SK-N-SH (cell line): ENCODE results near the gene MTHFD1L. TPM values are rescaled to one million over a fixed set of nuclear protein-coding genes. Genes with fewer than 3 reads are reported as not detected.

Source experiments
- CTCF ChIA-PET: fragments of 300-600, 350-600 bp; formaldehyde crosslinking; extraction: SDS; loops from one replicate; lab custom pipeline; 2021; lab: Yijun Ruan, JAX
- POLR2A ChIA-PET: fragments of 350-600 bp; sonication (Branson Sonifier 250); formaldehyde crosslinking; extraction: SDS; loops from one replicate; lab custom pipeline; 2020; ENCODE audit warnings: antibody characterized with exemption, inconsistent platforms; lab: Yijun Ruan, JAX
- DNase-seq: peaks from one replicate; pipeline ENCODE4 v3.0.0; 2012
- H2AFZ ChIP-seq: fragments of 200-600 bp; sonication (generic); 2 replicates; pipeline ENCODE4 v1.8.1; 2016; ENCODE audit warnings: antibody characterized with exemption, mild to moderate bottlenecking, low read depth
- H3F3A ChIP-seq: fragments of 200-600 bp; sonication (generic); replicated peaks from 2 replicates; pipeline ENCODE3; 2016; ENCODE audit warnings: antibody characterized with exemption, mild to moderate bottlenecking; ENCODE audit not compliant: insufficient read depth
- H3K27ac ChIP-seq, 2 experiments: fragments of 200-500 bp in 1 of 2; fragments of 200-600 bp in 1 of 2; sonication (Bioruptor generic) in 1 of 2; sonication (generic), shearing (Covaris generic) in 1 of 2; 2 replicates each; pipeline versions ENCODE4 v1.5.1 to v1.6.1; 2014 to 2016; ENCODE audit warnings: low read depth in 2 of 2, inconsistent platforms in 1 of 2, low read length in 1 of 2, mild to moderate bottlenecking in 1 of 2, mixed read lengths in 1 of 2
- H3K27me3 ChIP-seq: fragments of 200-600 bp; sonication (generic), shearing (Covaris generic); 2 replicates; pipeline ENCODE4 v1.6.1; 2016; ENCODE audit warnings: mixed run types; ENCODE audit not compliant: insufficient read depth
- H3K36me3 ChIP-seq, 2 experiments: fragments of 200-500 bp in 1 of 2; fragments of 200-600 bp in 1 of 2; sonication (Bioruptor generic) in 1 of 2; sonication (generic) in 1 of 2; replicated peaks in 1 of 2; 2 replicates each; pipeline versions ENCODE3 to v1.5.1; 2014 to 2016; ENCODE audit warnings: low read length in 1 of 2, mild to moderate bottlenecking in 1 of 2; ENCODE audit not compliant: insufficient read depth in 2 of 2, control insufficient read depth in 1 of 2
- H3K4me1 ChIP-seq, 2 experiments: fragments of 200-500 bp in 1 of 2; fragments of 200-600 bp in 1 of 2; sonication (Bioruptor generic) in 1 of 2; sonication (generic), shearing (Covaris generic) in 1 of 2; 2 replicates each; pipeline versions ENCODE4 v1.5.1 to v1.6.1; 2014 to 2016; ENCODE audit warnings: low read depth in 1 of 2, low read length in 1 of 2, mixed run types in 1 of 2; ENCODE audit not compliant: insufficient read depth in 2 of 2, control insufficient read depth in 1 of 2
- H3K4me2 ChIP-seq: fragments of 200-600 bp; sonication (generic), shearing (Covaris generic); 2 replicates; pipeline ENCODE4 v1.6.1; 2017; ENCODE audit warnings: mixed run types
- H3K4me3 ChIP-seq, 2 experiments: fragments of 200-500 bp in 1 of 2; fragments of 200-600 bp in 1 of 2; sonication (Bioruptor generic) in 1 of 2; sonication (generic), shearing (Covaris generic) in 1 of 2; 2 replicates each; pipeline versions ENCODE4 v1.5.1 to v1.8.1; 2014 to 2016; ENCODE audit warnings: low read depth in 2 of 2, inconsistent platforms in 1 of 2, low read length in 1 of 2, mild to moderate bottlenecking in 1 of 2, mixed read lengths in 1 of 2, moderate library complexity in 1 of 2
- H3K79me2 ChIP-seq: fragments of 200-600 bp; sonication (generic); 2 replicates; pipeline ENCODE4 v1.8.1; 2017; ENCODE audit warnings: mild to moderate bottlenecking; ENCODE audit not compliant: insufficient read depth
- H3K9ac ChIP-seq: fragments of 200-600 bp; sonication (generic); 2 replicates; pipeline ENCODE4 v1.6.1; 2017; ENCODE audit warnings: mixed run types
- H3K9me2 ChIP-seq: fragments of 200-600 bp; sonication (generic); 2 replicates; pipeline ENCODE4 v1.6.1; 2017; ENCODE audit warnings: mixed run types
- H3K9me3 ChIP-seq: fragments of 200-600 bp; sonication (generic); 2 replicates; pipeline ENCODE4 v1.6.1; 2017; ENCODE audit warnings: mixed run types, mild to moderate bottlenecking, moderate library complexity
- H4K20me1 ChIP-seq: fragments of 200-600 bp; sonication (generic); 2 replicates; pipeline ENCODE4 v1.6.1; 2017; ENCODE audit warnings: mild to moderate bottlenecking, mixed run types; ENCODE audit not compliant: insufficient read depth
- FOXM1 ChIP-seq: IDR thresholded peaks from 2 replicates; pipeline ENCODE4 v1.4.0; 2012; ENCODE audit warnings: low read depth, mild to moderate bottlenecking
- GATA2 ChIP-seq: sonication (generic); formaldehyde crosslinking; IDR thresholded peaks from 2 replicates; pipeline ENCODE4 v1.5.0; 2020; ENCODE audit warnings: mild to moderate bottlenecking, missing genetic modification reagents
- MAX ChIP-seq: IDR thresholded peaks from 2 replicates; pipeline ENCODE4 v1.4.0; 2012; ENCODE audit warnings: low read depth
- MEF2A ChIP-seq: IDR thresholded peaks from 2 replicates; pipeline ENCODE4 v1.4.0; 2012; ENCODE audit warnings: low read depth, borderline replicate concordance
- MXI1 ChIP-seq: IDR thresholded peaks from 2 replicates; pipeline ENCODE4 v1.6.1; 2012; ENCODE audit warnings: mild to moderate bottlenecking, low read depth, low read length, improper control_type of control experiment
- NFIC ChIP-seq: IDR thresholded peaks from 2 replicates; pipeline ENCODE4 v1.4.0; 2012; ENCODE audit warnings: borderline replicate concordance
- RAD21 ChIP-seq: IDR thresholded peaks from 2 replicates; pipeline ENCODE4 v1.6.1; 2012; ENCODE audit warnings: mild to moderate bottlenecking, low read length
- RCOR1 ChIP-seq: fragments of 150-350 bp; IDR thresholded peaks from 2 replicates; pipeline ENCODE4 v1.6.1; 2017; ENCODE audit warnings: antibody characterized with exemption, low read length
- SIN3A ChIP-seq: IDR thresholded peaks from 2 replicates; pipeline ENCODE4 v1.6.1; 2012; ENCODE audit warnings: low read depth, mild to moderate bottlenecking, low read length, moderate library complexity, borderline replicate concordance
- TAF1 ChIP-seq: IDR thresholded peaks from 2 replicates; pipeline ENCODE4 v1.6.1; 2012; ENCODE audit warnings: low read depth, mild to moderate bottlenecking, low read length, moderate library complexity, borderline replicate concordance
- TCF12 ChIP-seq: IDR thresholded peaks from 2 replicates; pipeline ENCODE4 v1.4.0; 2012
- TEAD4 ChIP-seq: IDR thresholded peaks from 2 replicates; pipeline ENCODE4 v1.4.0; 2012; ENCODE audit warnings: mild to moderate bottlenecking, borderline replicate concordance; ENCODE audit not compliant: insufficient read depth
- WGBS: methylation state at CpG from one replicate; pipeline ENCODE4 v1.1.6; 2017; ENCODE audit warnings: low lambda C conversion rate; 5-methylcytosine and 5-hydroxymethylcytosine counted together
- polyA plus RNA-seq, 3 experiments: library from polyadenylated mRNA; depleted of rRNA; stranded (reverse); fragments of >200 nt; gene quantifications; 2 replicates each; pipeline ENCODE4 v1.2.3, GENCODE V29; 2012
- TF ChIP-seq, protein P1 (sequence below): IDR thresholded peaks from 2 replicates; pipeline ENCODE4; 2012

MTHFD1L gene
- polyA plus RNA-seq, 1 of the 3 experiments (the other 2 are of a cell fraction): 37.0 TPM

DNA sequence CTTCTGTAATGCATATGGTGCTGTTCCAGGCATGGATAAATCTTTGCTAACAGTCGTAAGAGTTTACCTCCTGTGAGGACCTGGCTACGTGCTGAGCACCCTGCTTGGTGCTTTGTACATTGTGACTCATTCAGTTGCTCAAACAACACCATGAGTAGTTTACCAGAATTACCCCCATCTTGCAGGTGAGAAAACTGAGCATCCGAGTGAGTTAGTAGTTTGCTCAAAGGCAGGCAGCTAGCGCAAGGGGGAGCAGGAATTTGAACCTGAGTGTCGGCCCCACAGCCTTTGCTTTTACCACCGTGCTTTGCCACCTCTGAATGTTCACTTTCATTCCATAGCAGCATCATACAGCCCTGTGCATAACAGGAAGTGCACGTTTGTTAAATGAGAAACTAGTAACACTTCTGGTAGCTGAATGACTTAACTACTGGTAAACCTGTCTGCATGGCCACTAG is 121.9 kb downstream of the MTHFD1L start:
- Histone ChIP-seq H3K9ac (no peak overlapping the region), H3K4me3 (no peak overlapping the region), H3K4me2 (no peak overlapping the region), H2AFZ (no peak overlapping the region), H3K4me1 (peaks cover 0 to 2% of the 10 kb centered on the region in 2 experiments; a peak in 2 of 4 replicates), H3K9me3 (no peaks in the 10 kb centered on the region), H3K79me2 (peaks cover 4% of the 10 kb centered on the region; the same call in 1 of the 2 replicates), H4K20me1 (no peaks in the 10 kb centered on the region), H3F3A (no peaks in the 10 kb centered on the region), H3K9me2 (no peaks in the 10 kb centered on the region), H3K27me3 (no peaks in the 10 kb centered on the region), H3K36me3 (peaks cover 12 to 20% of the 10 kb centered on the region in 2 experiments), H3K27ac (no peak overlapping the region; a peak in 1 of 4 replicates)
- POLR2A ChIA-PET: no interaction called here
- TF ChIP-seq FOXM1: no peak
- TF ChIP-seq MAX: no peak
- no peak for TF ChIP-seq GATA2 (CRISPR knock-in tag)
- TF ChIP-seq SIN3A: no peak
- TF ChIP-seq NFIC: no peak
- TF ChIP-seq MEF2A: no peak
- TF ChIP-seq RCOR1: no peak
- WGBS: 84% methylated on average over 5 of the region's 7 CpGs
- no peak for DNase-seq
- CTCF ChIA-PET: interaction anchor here (1.7 kb wide), 1 partner anchor 337 kb away, joined by 5 read pairs; no protein-coding TSS in a partner anchor

- no peaks in the 10 kb centered on the region for H4K20me1 ChIP-seq
- no peak overlapping the region; a peak in 1 of 4 replicates for H3K27ac ChIP-seq
- TF ChIP-seq TCF12 (0 out of 2 replicates have a peak, but pooled peaks have one; percentile 10), TAF1 (no peak)
- H3K9ac ChIP-seq: no peak overlapping the region
- no peaks in the 10 kb centered on the region for H3F3A ChIP-seq
- no peak overlapping the region for H3K4me2 ChIP-seq
- H3K4me3 ChIP-seq: no peak overlapping the region
- no peak overlapping the region for H2AFZ ChIP-seq
- ChIA-PET CTCF (interaction anchor here (0.7 to 1.7 kb wide), 4 partner anchors 12 to 814 kb away, joined by 3 to 5 read pairs (median 3); no protein-coding TSS in a partner anchor), POLR2A (no interaction called here)
- 44% methylated on average over 5 of the region's 5 CpGs for WGBS
- no peaks in the 10 kb centered on the region for H3K9me2 ChIP-seq
- no peaks in the 10 kb centered on the region for H3K9me3 ChIP-seq
- H3K36me3 ChIP-seq: peaks cover 12 to 20% of the 10 kb centered on the region in 2 experiments
- H3K79me2 ChIP-seq: peaks cover 4% of the 10 kb centered on the region; the same call in 1 of the 2 replicates
- no peaks in the 10 kb centered on the region for H3K27me3 ChIP-seq
- H3K4me1 ChIP-seq: peaks cover 0 to 2% of the 10 kb centered on the region in 2 experiments; a peak in 2 of 4 replicates
- DNase-seq: no peak
Observed at GRCh38 chr6:150987855-150988464, 122.5 kb downstream of the MTHFD1L start.

- TF ChIP-seq RCOR1 (no peak), TEAD4 (no peak), MXI1 (no peak), RAD21 (no peak)
- TF ChIP-seq, protein P1, sequence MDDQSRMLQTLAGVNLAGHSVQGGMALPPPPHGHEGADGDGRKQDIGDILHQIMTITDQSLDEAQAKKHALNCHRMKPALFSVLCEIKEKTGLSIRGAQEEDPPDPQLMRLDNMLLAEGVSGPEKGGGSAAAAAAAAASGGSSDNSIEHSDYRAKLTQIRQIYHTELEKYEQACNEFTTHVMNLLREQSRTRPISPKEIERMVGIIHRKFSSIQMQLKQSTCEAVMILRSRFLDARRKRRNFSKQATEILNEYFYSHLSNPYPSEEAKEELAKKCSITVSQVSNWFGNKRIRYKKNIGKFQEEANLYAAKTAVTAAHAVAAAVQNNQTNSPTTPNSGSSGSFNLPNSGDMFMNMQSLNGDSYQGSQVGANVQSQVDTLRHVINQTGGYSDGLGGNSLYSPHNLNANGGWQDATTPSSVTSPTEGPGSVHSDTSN: no peak
- Histone ChIP-seq H3K79me2 (peaks cover 4% of the 10 kb centered on the region; the same call in 1 of the 2 replicates), H3K27me3 (no peaks in the 10 kb centered on the region), H3K9me2 (no peaks in the 10 kb centered on the region), H3K36me3 (peaks cover 21 to 23% of the 10 kb centered on the region in 2 experiments), H3K4me1 (peaks cover 0 to 2% of the 10 kb centered on the region in 2 experiments; a peak in 2 of 4 replicates), H4K20me1 (no peaks in the 10 kb centered on the region), H3K4me3 (no peak overlapping the region), H3K9ac (no peak overlapping the region), H3K9me3 (no peaks in the 10 kb centered on the region), H2AFZ (no peak overlapping the region), H3K4me2 (no peak overlapping the region), H3F3A (no peaks in the 10 kb centered on the region), H3K27ac (no peak overlapping the region)
- 73% methylated on average over 3 of the region's 3 CpGs for WGBS
- ChIA-PET CTCF (interaction anchor here (0.6 to 3.5 kb wide), 3 partner anchors 18 to 384 kb away, joined by 3 to 9 read pairs (median 3); no protein-coding TSS in a partner anchor), POLR2A (no interaction called here)
- DNase-seq: no peak
Observed at GRCh38 chr6:150991487-150991886, 126.0 kb downstream of the MTHFD1L start.
